Umbilical cord (tissue), 2 donors: ENCODE results near the gene PHRF1. TPM values are rescaled to one million over a fixed set of nuclear protein-coding genes. Genes with fewer than 3 reads are reported as not detected.

ENCODE experiments used
- DNase-seq: peaks from one replicate; pipeline ENCODE4 v3.0.0-alpha.2; 2015; ENCODE audit warnings: low spot score
- total RNA-seq: library from RNA; depleted of rRNA; stranded (reverse); fragments of >200 nt; gene quantifications from one replicate; pipeline ENCODE4 v1.2.3, GENCODE V29; 2014; ENCODE audit warnings: low replicate concordance; ENCODE audit not compliant: insufficient read depth

PHRF1 gene
- total RNA-seq, 1 donor from 2014 or later = 31.5 TPM

DNA sequence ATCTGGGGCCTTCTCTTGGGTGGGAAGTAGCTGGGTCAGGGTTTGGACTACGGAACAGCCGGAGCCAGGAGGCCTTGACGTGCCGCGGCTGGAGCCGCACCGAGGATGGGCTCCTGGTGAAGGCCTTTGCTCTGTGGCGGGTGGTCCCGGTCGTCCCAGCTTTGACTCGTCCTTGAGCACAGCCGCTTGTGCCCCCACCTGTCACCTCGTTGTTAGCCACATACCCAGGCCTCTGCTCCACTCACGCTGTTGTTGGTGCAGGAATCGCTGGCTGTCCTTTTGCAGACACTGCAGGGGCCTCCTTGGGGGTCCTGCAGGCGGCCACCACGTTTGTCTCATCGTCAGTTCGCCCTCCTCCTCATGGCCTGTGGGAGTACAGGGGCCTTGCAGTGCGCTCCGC is 17.1 kb downstream of the PHRF1 start:
- no peak for DNase-seq

DNA sequence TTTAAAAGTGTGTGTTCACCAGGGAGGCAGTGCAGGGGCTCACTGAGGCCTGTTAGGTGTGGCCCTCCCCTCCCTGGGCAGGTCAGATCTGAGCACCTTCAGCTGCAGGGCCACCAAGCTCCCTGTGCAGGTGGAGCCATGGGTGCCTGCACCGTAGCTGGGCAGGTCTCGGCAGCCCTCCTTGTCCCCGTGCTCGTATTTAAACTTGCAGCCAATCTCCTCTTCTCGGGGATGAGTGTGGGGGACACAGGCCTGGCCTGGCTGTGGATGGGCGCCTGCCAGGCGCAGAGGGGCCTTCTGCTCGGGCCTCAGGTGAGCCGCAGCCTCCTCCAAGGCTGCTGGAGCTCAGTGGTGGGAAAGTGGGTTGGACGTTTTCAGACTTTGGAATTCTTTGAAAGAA is 19.1 kb downstream of the PHRF1 start:
- DNase-seq = no peak

DNA sequence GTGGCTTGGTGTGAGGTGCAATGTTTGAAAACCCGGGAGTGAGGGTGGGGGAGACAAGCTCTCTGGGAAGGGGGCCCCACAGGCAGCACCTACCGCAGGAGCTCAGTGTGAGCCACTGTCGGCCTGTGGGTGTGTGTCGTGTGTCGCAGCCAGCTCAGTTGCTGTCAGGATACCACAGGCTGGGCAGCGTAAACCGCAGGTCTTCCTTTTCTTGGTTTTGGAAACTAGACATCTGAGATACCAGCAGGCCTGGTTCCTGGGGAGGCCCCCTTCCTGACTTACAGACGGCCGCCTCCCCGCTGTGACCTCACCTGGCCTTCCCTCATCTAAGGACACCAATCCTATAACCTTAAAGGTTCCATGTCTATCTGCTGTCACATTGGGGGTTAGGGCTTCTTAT is 20.1 kb downstream of the PHRF1 start:
- no peak for DNase-seq

DNA sequence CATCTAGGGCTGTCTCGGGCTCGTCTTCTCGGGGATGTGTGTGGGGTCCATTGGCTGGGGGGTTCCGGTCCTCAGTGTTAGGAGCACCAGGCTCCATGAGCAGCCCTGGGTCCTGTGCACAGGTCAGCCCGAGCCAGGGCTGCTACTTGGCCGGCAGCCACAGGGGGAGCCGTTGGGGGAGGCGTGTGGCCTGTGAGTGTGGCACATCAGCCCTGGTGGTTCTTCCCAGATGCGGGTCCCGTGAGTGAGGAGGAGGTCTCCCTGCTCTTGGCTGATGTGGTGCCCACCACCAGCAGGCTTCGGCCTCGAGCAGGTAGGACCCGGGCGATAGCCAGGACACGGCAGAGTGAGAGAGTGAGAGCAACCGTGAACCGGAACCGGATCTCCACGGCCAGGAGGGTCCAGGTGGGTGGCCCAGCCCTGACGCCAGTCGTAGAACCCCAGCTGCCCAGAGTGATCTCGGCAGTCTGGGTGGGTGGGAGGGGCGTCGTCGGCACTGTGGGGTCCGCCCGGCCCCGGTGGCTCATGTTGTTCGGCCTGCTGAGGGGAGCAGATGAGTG is 21.0 kb downstream of the PHRF1 start:
- DNase-seq = no peak

DNA sequence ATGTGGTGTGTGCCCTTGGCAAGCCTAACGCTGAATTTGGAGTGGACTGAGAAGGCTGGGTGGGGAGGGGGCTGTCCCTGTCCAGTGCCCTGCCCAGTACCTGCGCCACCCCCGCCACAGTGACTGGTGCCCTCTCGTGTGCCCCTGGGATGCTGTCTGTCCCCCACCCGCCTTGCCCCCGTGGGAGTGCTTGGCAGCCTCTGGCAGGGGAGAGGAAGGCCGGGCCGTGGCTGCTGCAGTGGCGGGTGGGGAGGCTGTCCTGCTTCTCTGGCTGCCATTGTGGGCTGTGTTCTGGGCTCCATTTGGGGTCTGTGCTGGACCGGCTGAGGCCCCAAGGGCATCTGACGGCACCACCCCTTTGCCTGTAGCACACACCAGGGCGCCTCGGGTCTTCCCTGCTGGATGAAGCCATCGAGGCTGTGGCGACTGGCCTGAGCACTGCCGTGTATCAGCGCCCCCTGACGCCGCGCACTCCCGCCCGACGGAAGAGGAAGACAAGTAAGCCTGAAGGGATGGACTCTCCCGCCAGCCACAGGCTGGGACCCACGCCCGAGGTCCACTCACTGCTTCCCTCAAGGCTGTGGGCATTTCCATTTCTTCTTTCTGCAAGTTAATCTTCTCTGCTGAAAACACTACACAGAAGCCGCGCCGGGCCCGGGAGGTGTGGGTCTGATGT is 21.9 kb downstream of the PHRF1 start:
- DNase-seq = no peak

DNA sequence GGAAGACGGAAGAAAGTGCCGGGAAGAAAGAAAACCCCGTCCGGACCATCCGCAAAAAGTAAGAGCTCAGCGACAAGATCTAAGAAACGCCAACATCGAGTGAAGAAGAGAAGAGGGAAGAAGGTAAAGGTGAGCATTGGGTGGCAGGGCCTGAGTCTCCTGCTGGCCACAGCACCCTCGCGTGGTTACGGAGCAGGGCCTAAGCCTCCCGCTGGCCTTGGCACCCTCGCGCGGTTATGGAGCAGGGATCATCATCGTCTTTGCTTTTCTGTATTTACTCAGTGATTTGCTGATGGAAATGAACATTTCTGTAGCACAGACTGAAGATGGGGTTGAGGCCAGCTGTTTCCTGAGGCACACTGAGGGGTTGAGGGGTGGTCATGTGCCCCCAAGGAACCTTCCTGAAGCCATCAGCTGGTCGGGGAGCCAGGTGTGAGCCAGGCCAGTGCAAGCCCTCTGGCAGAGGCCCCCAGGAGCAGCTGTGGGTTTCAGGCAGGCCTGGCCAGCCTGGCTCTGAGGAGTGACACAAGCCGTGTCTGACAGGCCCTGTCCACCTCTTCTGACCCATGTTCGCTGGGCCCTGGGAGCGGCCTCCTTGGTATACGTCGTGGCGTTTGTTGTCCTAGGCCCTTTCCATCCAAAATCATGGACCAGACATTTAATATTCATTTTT is 25.4 kb downstream of the PHRF1 start:
- no peak for DNase-seq

DNA sequence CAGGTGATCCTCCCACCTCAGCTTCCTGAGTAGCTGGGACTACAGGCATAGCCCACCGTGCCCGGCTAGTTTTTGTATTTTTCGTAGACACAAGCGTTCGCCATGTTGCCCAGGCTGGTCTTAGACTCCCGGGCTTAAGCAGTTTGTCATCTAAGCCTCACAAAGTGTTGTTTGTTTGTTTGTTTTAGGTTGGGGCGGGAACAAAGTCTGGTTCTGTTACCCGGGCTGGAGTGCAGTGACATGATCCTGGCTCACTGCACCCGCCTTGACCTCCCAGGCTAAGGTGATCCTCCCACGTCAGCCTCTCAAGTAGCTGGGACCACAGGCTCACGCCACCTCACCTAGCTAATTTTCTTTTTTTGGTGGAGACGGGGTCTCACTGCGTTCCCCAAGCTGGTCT is 26.9 kb downstream of the PHRF1 start:
- DNase-seq = no peak

DNA sequence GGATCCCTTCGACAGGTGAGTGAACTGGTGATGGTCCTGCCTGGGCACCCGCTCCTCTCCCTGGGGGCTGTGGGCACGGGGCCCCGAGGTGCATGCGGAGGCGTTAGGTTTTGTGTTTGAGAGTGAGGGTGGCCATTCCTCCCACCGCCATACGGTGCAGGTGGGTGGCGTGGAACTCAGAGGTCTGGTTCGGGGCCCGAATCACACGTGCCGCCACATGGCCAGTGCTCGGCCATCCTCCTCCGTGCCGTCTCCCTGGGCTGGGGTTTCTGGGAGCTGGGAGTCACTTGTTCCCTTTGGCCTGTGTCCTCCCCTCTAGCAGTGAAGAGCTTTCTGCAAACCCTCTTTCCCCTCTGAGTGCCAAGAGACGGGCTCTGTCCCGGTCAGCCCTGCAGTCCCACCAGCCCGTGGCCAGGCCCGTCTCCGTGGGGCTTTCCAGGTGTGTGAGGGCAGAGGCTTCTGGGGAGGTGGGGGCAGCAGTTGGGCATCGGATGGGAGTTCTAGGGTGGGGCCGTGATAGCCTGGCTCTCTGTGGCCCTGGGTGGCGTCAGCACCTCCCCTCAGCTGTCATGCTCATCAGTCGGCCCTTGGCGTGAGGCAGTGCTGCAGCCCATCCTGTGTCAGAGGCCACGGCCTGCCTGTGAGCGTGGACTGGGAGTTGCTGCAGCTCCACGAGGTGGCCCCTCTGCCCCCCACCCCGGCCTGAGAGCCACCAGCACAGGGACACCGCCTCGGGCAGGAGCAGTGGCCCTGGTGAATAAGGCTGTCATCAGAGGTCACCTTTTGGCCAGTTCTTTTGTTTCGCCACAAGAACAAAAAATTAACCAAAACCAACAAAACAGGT is 29.2 kb downstream of the PHRF1 start:
- DNase-seq = no peak

DNA sequence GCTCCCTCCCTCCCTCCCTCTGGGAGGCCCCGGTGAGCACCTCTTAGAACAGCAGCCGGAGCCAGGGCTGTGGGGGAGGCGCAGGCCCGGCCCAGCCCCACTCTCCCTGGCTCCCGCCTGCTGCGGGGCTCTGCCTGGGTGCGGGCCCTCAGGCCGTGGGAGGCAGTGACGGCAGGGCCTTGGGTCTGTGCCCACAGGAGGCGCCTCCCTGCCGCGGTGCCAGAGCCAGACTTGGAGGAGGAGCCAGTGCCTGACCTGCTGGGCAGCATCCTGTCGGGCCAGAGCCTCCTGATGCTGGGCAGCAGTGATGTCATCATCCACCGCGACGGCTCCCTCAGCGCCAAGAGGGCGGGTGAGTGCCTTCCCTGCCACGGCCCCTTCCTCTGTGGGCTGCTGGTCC is 30.0 kb downstream of the PHRF1 start:
- DNase-seq = no peak

DNA sequence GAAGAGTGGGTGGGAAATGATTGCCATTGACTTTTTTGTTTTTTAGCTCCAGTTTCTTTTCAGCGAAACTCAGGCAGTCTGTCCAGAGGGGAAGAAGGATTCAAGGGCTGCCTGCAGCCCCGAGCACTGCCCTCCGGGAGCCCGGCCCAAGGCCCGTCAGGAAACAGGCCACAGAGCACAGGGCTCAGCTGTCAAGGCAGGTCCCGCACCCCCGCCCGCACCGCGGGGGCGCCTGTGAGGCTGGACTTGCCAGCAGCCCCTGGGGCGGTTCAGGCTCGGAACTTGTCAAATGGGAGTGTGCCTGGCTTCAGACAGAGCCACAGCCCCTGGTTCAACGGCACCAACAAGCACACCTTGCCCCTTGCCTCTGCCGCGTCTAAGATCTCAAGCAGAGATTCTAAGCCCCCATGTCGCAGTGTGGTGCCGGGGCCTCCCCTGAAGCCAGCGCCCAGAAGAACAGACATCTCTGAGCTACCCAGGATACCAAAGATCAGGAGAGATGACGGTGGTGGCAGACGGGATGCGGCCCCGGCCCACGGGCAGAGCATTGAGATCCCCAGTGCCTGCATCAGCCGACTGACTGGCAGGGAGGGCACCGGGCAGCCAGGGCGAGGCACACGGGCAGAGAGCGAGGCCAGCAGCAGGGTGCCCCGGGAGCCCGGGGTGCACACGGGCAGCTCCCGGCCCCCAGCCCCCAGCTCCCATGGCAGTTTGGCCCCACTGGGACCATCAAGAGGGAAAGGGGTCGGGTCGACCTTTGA is 30.9 kb downstream of the PHRF1 start:
- DNase-seq = no peak

DNA sequence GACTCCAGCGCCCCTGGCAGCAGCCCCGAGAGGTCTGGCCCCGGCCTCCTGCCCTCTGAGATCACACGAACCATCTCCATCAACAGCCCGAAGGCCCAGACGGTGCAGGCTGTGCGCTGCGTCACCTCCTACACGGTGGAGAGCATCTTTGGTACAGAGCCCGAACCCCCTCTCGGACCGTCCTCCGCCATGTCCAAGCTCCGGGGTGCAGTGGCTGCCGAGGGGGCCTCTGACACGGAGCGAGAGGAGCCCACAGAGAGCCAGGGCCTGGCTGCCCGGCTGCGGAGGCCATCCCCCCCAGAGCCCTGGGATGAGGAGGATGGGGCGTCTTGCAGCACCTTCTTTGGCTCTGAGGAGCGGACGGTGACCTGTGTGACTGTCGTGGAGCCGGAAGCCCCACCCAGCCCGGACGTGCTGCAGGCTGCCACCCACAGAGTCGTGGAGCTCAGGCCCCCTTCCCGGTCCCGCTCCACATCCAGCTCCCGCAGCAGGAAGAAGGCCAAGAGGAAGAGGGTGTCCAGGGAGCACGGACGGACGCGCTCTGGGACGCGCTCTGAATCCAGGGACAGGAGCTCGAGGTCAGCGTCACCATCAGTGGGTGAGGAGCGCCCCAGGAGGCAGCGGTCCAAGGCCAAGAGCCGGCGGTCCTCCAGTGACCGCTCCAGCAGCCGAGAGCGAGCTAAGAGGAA is 31.8 kb downstream of the PHRF1 start:
- no peak for DNase-seq

DNA sequence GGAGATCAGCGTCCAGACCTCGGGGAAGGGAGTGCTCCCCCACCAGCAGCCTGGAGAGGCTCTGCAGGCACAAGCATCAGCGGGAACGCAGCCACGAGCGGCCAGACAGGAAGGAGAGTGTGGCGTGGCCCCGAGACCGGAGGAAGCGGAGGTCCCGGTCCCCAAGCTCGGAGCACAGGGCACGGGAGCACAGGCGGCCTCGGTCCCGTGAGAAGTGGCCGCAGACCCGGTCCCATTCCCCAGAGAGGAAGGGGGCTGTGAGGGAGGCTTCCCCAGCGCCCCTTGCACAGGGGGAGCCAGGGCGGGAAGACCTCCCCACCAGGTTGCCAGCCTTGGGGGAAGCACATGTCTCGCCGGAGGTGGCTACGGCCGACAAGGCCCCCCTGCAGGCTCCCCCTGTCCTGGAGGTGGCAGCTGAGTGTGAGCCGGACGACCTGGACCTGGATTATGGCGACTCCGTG is 32.6 kb downstream of the PHRF1 start:
- DNase-seq = no peak

DNA sequence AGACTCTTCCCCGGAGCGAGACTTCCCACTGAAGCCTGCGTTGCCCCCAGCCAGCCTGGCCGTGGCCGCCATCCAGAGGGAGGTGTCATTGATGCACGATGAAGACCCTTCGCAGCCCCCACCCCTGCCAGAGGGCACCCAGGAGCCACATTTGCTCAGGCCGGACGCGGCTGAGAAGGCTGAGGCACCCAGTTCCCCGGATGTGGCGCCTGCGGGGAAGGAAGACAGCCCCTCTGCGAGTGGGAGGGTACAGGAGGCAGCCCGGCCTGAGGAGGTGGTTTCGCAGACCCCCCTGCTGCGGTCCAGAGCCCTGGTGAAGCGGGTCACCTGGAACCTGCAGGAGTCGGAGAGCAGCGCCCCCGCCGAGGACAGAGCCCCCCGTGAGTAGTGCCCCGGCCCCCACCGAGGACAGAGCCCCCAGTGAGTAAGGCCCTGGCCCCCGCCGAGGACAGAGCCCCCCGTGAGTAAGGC is 33.1 kb downstream of the PHRF1 start:
- DNase-seq = no peak

DNA sequence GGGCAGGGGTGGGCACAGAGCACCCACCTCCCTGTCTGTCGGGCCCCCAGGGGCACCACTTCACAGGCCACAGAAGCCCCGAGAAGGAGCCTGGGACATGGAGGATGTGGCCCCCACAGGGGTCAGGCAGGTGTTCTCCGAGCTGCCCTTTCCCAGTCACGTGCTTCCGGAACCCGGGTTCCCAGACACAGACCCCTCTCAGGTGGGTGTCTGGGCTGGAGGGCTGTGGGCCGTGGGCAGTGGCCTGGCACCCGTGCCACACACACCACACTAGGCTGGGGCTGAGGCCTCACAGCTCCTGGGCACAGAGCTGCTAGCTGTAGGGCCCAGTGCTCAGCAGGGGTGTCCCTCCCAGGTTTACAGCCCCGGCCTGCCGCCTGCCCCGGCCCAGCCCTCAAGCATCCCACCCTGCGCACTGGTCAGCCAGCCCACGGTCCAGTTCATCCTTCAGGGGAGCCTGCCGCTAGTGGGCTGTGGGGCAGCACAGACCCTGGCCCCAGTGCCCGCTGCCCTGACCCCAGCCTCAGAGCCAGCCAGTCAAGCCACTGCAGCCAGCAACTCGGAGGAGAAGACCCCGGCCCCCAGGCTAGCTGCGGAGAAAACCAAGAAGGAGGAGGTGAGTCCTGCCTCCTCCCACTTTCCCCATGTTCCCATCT is 34.0 kb downstream of the PHRF1 start:
- no peak for DNase-seq

DNA sequence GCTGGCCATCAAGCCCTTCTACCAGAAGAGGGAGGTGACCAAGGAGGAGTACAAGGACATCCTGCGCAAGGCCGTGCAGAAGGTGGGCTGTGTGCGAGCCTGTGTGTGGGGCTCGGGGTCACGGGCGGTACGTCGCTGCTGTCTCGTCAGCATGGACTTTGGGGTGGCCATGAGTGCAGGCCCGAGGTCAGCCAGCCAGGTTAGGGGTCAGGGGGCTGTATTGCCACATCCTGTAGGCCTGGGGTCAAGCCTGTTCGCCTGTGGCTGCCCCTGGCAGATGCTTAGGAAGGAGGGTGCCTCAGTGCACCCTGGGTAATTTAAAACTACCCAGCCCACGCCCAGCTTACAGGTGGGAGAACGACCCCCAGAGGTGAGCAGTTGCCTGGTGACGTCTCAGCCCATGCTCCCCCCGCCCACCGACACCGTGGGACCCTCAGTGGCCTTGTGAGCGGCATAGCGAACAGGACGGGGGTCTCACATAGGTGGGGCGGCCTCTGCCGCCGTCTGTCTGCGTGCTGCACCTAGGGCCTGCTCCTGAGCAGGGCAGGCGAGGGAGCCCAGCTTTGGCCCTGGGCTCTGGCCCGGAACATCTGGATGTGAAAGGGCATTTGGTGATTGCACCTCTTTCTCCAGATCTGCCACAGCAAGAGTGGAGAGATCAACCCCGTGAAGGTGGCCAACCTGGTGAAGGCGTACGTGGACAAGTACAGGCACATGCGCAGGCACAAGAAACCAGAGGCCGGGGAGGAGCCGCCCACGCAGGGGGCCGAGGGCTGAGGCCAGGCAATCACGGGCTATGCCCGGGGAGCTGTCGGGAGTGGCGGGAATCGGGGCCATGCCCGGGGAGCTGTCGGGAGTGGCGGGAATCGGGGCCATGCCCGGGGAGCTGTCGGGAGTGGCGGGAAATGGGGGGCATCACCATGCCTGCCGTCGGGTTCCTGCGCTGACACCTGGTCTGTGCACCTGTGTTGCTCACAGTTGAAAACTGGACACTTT is 35.0 kb downstream of the PHRF1 start:
- DNase-seq = no peak

DNA sequence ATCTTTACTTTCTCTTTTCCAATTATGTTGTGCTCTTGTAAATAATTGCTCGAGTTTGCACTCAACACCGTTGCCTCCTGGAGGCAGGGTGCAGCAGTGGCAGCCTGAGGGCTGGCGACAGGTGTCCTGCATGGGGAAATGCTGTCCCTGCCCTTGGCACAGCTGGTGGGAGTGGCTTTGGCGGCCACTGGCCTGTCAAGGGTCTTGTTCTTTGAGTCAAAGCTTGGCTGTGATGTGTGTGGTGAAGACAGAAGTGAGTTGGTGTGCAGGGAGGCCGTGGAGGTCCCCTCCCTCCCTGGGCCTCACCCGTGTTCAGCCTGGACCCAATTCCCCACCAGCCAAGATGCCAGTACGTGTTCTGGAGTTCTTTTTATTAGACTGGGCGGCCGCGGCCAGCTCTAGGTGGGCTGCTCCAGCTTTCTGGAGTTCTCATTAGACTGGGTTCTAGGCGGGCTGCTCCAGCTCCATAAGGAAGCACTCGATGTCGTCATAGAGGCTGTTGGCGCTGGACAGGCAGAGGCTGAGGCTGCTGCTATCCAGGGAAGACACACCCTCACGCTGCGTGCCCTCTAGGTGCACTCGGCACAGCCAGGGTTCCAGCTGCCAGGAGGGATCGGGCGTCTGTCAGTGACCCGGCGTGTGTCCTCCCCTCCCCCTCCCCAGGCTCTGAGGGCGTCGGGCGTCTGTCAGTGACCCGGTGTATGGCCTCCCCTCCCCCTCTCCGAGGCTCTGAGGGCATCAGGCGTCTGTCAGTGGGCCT is 36.1 kb downstream of the PHRF1 start:
- no peak for DNase-seq

DNA sequence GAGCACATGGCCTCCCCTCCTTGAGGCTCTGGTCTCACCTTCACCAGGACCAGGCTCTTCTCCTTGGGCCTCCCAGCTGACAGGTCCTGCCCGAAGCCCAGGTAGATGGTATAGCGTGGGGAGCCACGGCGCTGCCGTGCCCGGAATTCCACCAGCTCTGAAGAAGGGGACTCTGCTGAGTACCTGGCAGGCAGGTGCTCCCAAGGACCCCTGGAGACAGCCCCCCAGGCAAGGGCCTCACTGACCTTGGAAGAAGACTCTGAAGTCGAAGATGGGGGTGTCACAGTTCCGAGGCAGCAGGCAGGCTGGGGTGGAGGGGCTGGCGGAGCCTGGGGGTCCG is 36.7 kb downstream of the PHRF1 start:
- DNase-seq = no peak

DNA sequence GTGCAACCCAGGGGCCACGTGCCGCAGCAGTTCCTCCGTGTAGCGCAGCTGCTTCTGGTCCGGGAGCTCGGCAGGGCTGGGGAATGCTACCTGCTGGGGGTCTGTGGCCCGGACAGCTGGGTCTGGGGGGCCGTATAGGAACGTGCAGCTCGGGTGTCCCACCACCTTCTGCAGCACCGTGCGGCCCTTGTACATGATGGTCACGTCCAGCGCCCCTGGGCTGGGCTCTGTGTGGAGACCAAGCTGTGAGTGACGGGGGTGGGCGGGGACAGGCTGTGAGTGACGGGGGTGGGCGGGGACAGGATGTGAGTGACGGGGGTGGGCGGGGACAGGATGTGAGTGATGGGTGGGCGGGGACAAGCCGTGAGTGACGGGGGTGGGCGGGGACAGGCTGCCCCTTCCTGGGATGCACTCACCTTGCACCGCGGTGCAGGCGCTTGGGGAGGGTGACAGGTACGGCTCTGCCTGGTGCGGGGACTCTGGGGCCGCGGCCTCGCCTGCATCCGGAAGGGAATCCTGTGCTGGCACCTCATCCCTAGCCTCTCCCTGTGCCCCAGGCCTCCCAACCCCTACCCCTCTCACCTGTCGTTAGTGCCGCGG is 37.2 kb downstream of the PHRF1 start:
- DNase-seq = no peak
